Small intestine (tissue), 7 donors: ENCODE data around the gene LRRC9. TPM values are rescaled to one million over a fixed set of nuclear protein-coding genes. Genes with fewer than 3 reads are reported as not detected.
"Not testable (repeated sequence)": the region's sequence is repeated elsewhere in the genome, so short reads cannot be mapped to it uniquely, and the experiment has no call there.

Experiments
- DNase-seq, 2 donors: peaks; one replicate each; pipeline versions ENCODE4 v3.0.0 to v3.0.0-alpha.2; 2013
- FAIRE-seq: peaks from 2 replicates; lab custom pipeline; 2012; peaks lifted over from hg19 to GRCh38; lab: Jason Lieb, UNC
- H3K27ac ChIP-seq, 3 donors: one replicate each; pipeline ENCODE4 v1.5.1; 2013; ENCODE audit warnings: low read length in 2 of 3, mild to moderate bottlenecking in 2 of 3, control low read depth in 1 of 3, inconsistent platforms in 1 of 3, low read depth in 1 of 3, moderate library complexity in 1 of 3
- H3K27me3 ChIP-seq, 3 donors: one replicate each; pipeline ENCODE4 v1.6.1; 2013; ENCODE audit warnings: low read length in 3 of 3, inconsistent platforms in 1 of 3; ENCODE audit not compliant: control insufficient read depth in 3 of 3, insufficient read depth in 3 of 3
- H3K36me3 ChIP-seq, 3 donors: one replicate each; pipeline ENCODE4 v1.6.1; 2013; ENCODE audit warnings: low read length in 3 of 3, inconsistent platforms in 1 of 3, low read depth in 1 of 3, mild to moderate bottlenecking in 1 of 3, moderate library complexity in 1 of 3; ENCODE audit not compliant: control insufficient read depth in 3 of 3, insufficient read depth in 2 of 3
- H3K4me1 ChIP-seq, 3 donors: one replicate each; pipeline ENCODE4 v1.6.1; 2013; ENCODE audit warnings: low read length in 2 of 3, inconsistent platforms in 1 of 3, low read depth in 1 of 3, mild to moderate bottlenecking in 1 of 3, moderate library complexity in 1 of 3; ENCODE audit not compliant: control insufficient read depth in 3 of 3, insufficient read depth in 2 of 3
- H3K4me3 ChIP-seq, 3 donors: one replicate each; pipeline ENCODE4 v1.5.1; 2013; ENCODE audit warnings: low read length in 3 of 3, control low read depth in 1 of 3, inconsistent platforms in 1 of 3, low read depth in 1 of 3, mild to moderate bottlenecking in 1 of 3, moderate library complexity in 1 of 3
- H3K9me3 ChIP-seq, 2 donors: one replicate each; pipeline ENCODE4 v1.6.1; 2013; ENCODE audit warnings: low read depth in 1 of 2, low read length in 1 of 2; ENCODE audit not compliant: control insufficient read depth in 2 of 2, insufficient read depth in 1 of 2
- WGBS, 3 donors: extraction: QIAGEN DNeasy Blood & Tissue Kit; methylation state at CpG; one replicate each; pipeline ENCODE4 v1.1.7; 2013; 5-methylcytosine and 5-hydroxymethylcytosine counted together
- polyA plus RNA-seq, 4 donors: library from polyadenylated mRNA; stranded (reverse) in 3 of 4; unstranded in 1 of 4; fragments of 200-250 nt in 3 of 4; fragments of 120-200 nt in 1 of 4; gene quantifications; one replicate each; pipeline versions ENCODE4 v1.2.1 to v1.2.3, GENCODE V29; 2013
- donor health status: healthy with polysubstance abuse.
- donor health status: control.
- donor health status: control.
- donor health status: Bipolar disorder and iron deficiency.
- donor health status: healthy.

Gene LRRC9
- polyA plus RNA-seq, 4 donors, result 0.32 TPM; not detected in 3

DNA sequence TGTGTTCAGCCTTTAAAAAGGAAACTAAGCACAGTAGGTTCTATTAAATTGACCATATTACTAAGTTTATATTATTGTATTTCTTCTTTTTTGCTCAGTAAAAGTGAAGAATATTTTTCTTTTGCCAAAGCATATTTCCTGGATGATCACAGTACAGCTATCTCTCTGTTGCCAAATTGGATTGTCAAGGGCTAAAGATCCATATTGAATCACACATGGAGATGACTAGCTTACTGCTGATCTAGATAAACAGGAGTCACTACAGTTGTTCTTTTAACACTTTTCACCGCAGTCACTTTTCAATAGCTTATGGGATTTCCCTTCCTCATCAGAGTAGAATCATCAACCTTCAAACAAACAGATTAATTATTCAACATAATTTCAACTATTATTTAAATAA is 78.6 kb downstream of the LRRC9 start:
- no peak overlapping the region for H3K27ac ChIP-seq
- DNase-seq (no peak), FAIRE-seq (no peak)
- 86 to 100% (median 93%) methylated on average over 1 of the region's 1 CpG for WGBS, 3 donors
- H3K4me1 ChIP-seq, result peaks cover 0 to 5% (median 0%) of the 10 kb centered on the region in 3 donors
- H3K4me3 ChIP-seq, result no peak overlapping the region
- no peaks in the 10 kb centered on the region for H3K9me3 ChIP-seq
- H3K27me3 ChIP-seq, result no peaks in the 10 kb centered on the region
- no peaks in the 10 kb centered on the region for H3K36me3 ChIP-seq

GRCh38 chr14:60002819-60003492 is 83.0 kb downstream of the LRRC9 start:
- 47 to 49% (median 48%) methylated on average over 2 of the region's 2 CpGs for WGBS, 3 donors
- no peaks in the 10 kb centered on the region for H3K27me3 ChIP-seq
- no peak overlapping the region for H3K27ac ChIP-seq
- H3K9me3 ChIP-seq, result no peaks in the 10 kb centered on the region
- peaks cover 0 to 7% (median 0%) of the 10 kb centered on the region in 3 donors for H3K4me1 ChIP-seq
- H3K36me3 ChIP-seq, result no peaks in the 10 kb centered on the region
- H3K4me3 ChIP-seq, result no peak overlapping the region
- no peak for FAIRE-seq
- DNase-seq, result peak in 1 of 2 donors; percentile 7

DNA sequence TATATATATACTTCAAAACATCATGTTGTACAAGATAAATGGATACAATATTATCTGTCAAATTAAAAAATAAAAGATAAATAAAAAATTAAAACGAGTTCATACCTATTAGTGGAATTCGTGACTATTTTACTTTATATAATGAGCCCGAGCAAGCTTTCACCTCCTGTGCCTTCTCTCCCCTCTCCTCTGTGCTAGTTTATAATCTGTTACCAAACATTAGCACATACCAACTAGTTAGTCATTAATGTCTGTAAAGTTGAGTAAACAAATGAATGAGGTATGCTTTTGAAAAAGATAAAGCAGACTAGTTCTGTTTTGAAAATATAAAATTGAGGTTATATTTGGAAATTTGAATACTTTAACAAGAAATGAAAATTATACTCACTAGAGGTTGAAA is 84.0 kb downstream of the LRRC9 start:
- DNase-seq, result peak in 1 of 2 donors; percentile 47
- Histone ChIP-seq H3K27me3 (no peaks in the 10 kb centered on the region), H3K9me3 (no peaks in the 10 kb centered on the region), H3K4me1 (peaks cover 0 to 7% (median 0%) of the 10 kb centered on the region in 3 donors), H3K4me3 (no peak overlapping the region), H3K27ac (no peak overlapping the region), H3K36me3 (no peaks in the 10 kb centered on the region)
- FAIRE-seq, result no peak
- 7 to 56% (median 14%) methylated on average over 3 of the region's 3 CpGs for WGBS, 3 donors

DNA sequence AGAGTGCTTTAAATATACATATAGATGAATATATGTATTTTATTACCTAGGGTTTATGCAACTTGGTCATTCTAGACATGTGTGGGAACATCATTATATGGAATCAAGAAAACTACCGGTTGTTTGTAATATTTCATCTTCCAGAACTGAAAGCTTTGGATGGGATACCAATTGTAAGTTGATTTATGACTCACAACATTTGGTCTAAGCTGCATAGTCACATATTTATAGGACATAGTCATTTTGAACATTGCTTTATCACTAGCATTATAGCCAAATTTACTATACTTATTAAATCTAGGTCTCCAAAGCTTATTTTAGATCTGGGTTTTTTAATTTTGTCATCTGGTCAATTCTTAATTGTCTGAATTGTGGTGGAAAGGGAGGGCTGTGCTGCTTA is 88.1 kb downstream of the LRRC9 start:
- FAIRE-seq (no peak), DNase-seq (no peak)
- H3K4me3 ChIP-seq, result no peak overlapping the region
- 67 to 86% (median 83%) methylated on average over 1 of the region's 1 CpG for WGBS, 3 donors
- H3K4me1 ChIP-seq, result peaks cover 0 to 5% (median 0%) of the 10 kb centered on the region in 3 donors
- no peaks in the 10 kb centered on the region for H3K27me3 ChIP-seq
- H3K36me3 ChIP-seq, result no peaks in the 10 kb centered on the region
- no peak overlapping the region for H3K27ac ChIP-seq
- H3K9me3 ChIP-seq, result peaks cover 0 to 3% of the 10 kb centered on the region in 2 donors

DNA sequence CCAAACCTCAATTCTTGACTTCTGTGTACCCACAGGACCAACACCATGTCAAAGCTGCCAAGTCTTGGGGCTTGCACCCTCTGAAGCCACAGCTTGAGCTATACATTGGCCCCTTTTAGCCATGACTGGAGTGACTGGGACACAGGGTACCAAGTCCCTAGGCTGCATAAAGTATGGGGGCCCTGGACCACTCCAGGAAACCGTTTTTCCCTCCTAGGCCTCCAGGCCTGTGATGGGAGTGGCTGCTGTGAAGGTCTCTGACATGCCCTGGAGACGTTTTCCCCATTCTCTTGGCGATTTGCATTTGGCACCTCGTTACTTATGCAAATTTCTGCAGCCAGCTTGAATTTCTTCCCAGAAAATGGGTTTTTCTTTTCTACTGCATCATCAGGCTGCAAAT is 90.3 kb downstream of the LRRC9 start:
- H3K27me3 ChIP-seq, H3K36me3 ChIP-seq, FAIRE-seq, H3K4me1 ChIP-seq, DNase-seq, H3K27ac ChIP-seq, H3K4me3 ChIP-seq, H3K9me3 ChIP-seq: not testable (repeated sequence)
- 30 to 51% (median 30%) methylated on average over 4 of the region's 4 CpGs for WGBS, 3 donors

DNA sequence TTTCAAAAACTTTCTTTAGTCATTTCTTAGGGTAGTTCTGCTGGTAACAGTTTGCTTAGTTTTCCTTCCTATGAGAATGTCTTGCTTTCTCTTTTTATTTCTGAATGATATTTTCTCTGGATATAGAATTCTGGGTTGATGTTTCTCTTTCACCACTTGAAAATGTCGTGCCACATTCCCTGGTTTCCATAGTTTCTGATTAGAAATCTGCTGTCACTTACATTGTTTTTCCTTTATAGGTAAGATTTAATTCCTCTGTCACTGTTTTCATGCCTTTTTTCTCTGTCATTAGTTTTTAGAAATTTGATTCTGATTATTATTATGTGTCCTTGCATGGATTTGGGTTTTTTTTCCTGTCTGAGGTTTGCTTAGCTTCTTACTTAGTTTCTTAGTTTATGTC is 94.5 kb downstream of the LRRC9 start:
- Histone ChIP-seq H3K9me3 (peaks cover 0 to 3% of the 10 kb centered on the region in 2 donors), H3K36me3 (no peaks in the 10 kb centered on the region), H3K27me3 (no peaks in the 10 kb centered on the region), H3K4me1 (no peaks in the 10 kb centered on the region), H3K4me3 (no peak overlapping the region), H3K27ac (no peak overlapping the region)
- DNase-seq, result no peak
- WGBS, 3 donors, result 58 to 66% (median 58%) methylated on average over 1 of the region's 1 CpG
- no peak for FAIRE-seq

GRCh38 chr14:60021619-60022018 is 101.7 kb downstream of the LRRC9 start:
- no peaks in the 10 kb centered on the region for H3K27me3 ChIP-seq
- 61 to 84% (median 68%) methylated on average over 2 of the region's 2 CpGs for WGBS, 3 donors
- no peak for FAIRE-seq

DNA sequence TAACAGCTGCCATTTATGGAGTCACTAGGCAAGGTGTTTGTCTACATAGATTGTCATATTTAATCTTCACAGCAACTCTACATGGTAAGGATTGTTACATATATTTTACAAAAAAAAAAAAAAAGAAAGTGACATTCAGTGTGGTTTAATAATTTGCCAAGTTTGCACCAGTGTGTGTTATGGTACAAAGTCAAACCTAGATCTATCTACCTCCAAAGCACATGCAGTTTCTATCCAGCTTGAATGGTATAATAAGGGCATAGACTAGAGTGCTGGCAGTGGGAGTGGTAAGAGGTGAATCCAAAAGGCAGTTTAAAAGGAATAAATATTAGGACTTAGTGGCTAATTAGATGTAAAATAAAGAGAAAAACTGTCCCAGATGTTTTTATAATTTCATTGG is 105.6 kb downstream of the LRRC9 start:
- Histone ChIP-seq H3K27me3 (no peaks in the 10 kb centered on the region), H3K36me3 (no peaks in the 10 kb centered on the region), H3K4me3 (no peak overlapping the region), H3K27ac (peak overlapping the region in 1 of 3 donors; percentile 53), H3K9me3 (no peaks in the 10 kb centered on the region), H3K4me1 (peaks cover 0 to 17% (median 0%) of the 10 kb centered on the region in 3 donors)
- FAIRE-seq (peak; percentile 15), DNase-seq (peak; percentile 43 to 74)

More at GRCh38 chr14:60021619-60022018, 101.7 kb downstream of the LRRC9 start:
- Histone ChIP-seq H3K4me3 (no peak overlapping the region), H3K36me3 (no peaks in the 10 kb centered on the region), H3K9me3 (no peaks in the 10 kb centered on the region), H3K4me1 (peaks cover 0 to 14% (median 0%) of the 10 kb centered on the region in 3 donors), H3K27ac (no peak overlapping the region)
- no peak for DNase-seq

GRCh38 chr14:60035177-60035576 is 115.2 kb downstream of the LRRC9 start:
- no peak for FAIRE-seq
- 63 to 85% (median 73%) methylated on average over 1 of the region's 1 CpG for WGBS, 3 donors

More at GRCh38 chr14:60035177-60035576, 115.2 kb downstream of the LRRC9 start:
- H3K9me3 ChIP-seq, result no peaks in the 10 kb centered on the region
- no peak overlapping the region for H3K4me3 ChIP-seq
- no peaks in the 10 kb centered on the region for H3K27me3 ChIP-seq
- no peak for DNase-seq
- no peaks in the 10 kb centered on the region for H3K4me1 ChIP-seq
- H3K27ac ChIP-seq, result no peak overlapping the region
- no peaks in the 10 kb centered on the region for H3K36me3 ChIP-seq
